ENCODE results near the gene CISH.

The CISH gene

GRCh38 chr3:50632450-50632849, 20.9 kb upstream of the CISH start:
- H3K27ac ChIP-seq (ENCODE audit: low read length, poor library complexity, severe bottlenecking), result no peak overlapping the region
- H2BK120ac ChIP-seq (ENCODE audit: low read depth, low read length), result no peak overlapping the region
- H3K18ac ChIP-seq (ENCODE audit: low read depth in 1 of 2, low read length in 2 of 2), result no peak overlapping the region
- no peak overlapping the region for H2BK12ac ChIP-seq (ENCODE audit: low read length in 2 of 2)
- H3K4ac ChIP-seq (ENCODE audit: low read depth in 1 of 2, low read length in 2 of 2), result peak overlapping the region in 1 of 2 experiments; percentile 9
- H3K4me2 ChIP-seq (ENCODE audit: low read length, poor library complexity, severe bottlenecking), result no peak overlapping the region
- no peak overlapping the region for H2BK15ac ChIP-seq (ENCODE audit: low read depth, poor library complexity, severe bottlenecking)
- H3K27me3 ChIP-seq (ENCODE audit: control insufficient read depth in 1 of 2, insufficient read depth in 1 of 2, low read length in 2 of 2), result no peaks in the 10 kb centered on the region
- H3K4me3 ChIP-seq (ENCODE audit: insufficient read depth in 1 of 2, low read depth in 1 of 2, low read length in 2 of 2), result no peak overlapping the region
- H3K79me1 ChIP-seq (replicated peaks; ENCODE audit: low read length, poor library complexity, severe bottlenecking), result peaks cover 44% of the 10 kb centered on the region
- H3K4me1 ChIP-seq (ENCODE audit: control insufficient read depth, insufficient read depth, low read depth, low read length), result peaks cover 20% of the 10 kb centered on the region
- peaks cover 0 to 6% of the 10 kb centered on the region in 2 experiments for H3K36me3 ChIP-seq (ENCODE audit: control insufficient read depth in 1 of 2, insufficient read depth in 2 of 2, low read depth in 1 of 2, low read length in 2 of 2)
- no peak overlapping the region for H3K14ac ChIP-seq (ENCODE audit: low read length in 2 of 2)
- WGBS, result 35% methylated on average over 5 of the region's 5 CpGs
- H2AFZ ChIP-seq (ENCODE audit: low read depth, low read length), result no peak overlapping the region
- peak overlapping the region; percentile 53 for H4K8ac ChIP-seq (ENCODE audit: low read length)
- no peak overlapping the region for H4K91ac ChIP-seq (ENCODE audit: low read length)
- H2BK5ac ChIP-seq (ENCODE audit: low read depth, low read length, poor library complexity, severe bottlenecking), result no peak overlapping the region
- peak overlapping the region; percentile 15 for H3K9ac ChIP-seq (ENCODE audit: low read length)
- no peak for DNase-seq
- H3K23ac ChIP-seq (ENCODE audit: low read length in 2 of 2), result no peak overlapping the region
- no peak overlapping the region for H2AK5ac ChIP-seq (ENCODE audit: low read length, severe bottlenecking)
- no peaks in the 10 kb centered on the region for H3K9me3 ChIP-seq (ENCODE audit: control insufficient read depth, low read length)

GRCh38 chr3:50630877-50631276, 19.3 kb upstream of the CISH start:
- no peaks in the 10 kb centered on the region for H3K27me3 ChIP-seq (ENCODE audit: control insufficient read depth in 1 of 2, insufficient read depth in 1 of 2, low read length in 2 of 2)
- no peak overlapping the region for H2BK12ac ChIP-seq (ENCODE audit: low read length in 2 of 2)
- no peak overlapping the region for H2AFZ ChIP-seq (ENCODE audit: low read depth, low read length)
- H3K27ac ChIP-seq (ENCODE audit: low read length, poor library complexity, severe bottlenecking), result no peak overlapping the region
- H3K79me1 ChIP-seq (replicated peaks; ENCODE audit: low read length, poor library complexity, severe bottlenecking), result peaks cover 48% of the 10 kb centered on the region
- H3K14ac ChIP-seq (ENCODE audit: low read length in 2 of 2), result no peak overlapping the region
- H3K36me3 ChIP-seq (ENCODE audit: control insufficient read depth in 1 of 2, insufficient read depth in 2 of 2, low read depth in 1 of 2, low read length in 2 of 2), result peaks cover 5 to 6% of the 10 kb centered on the region in 2 experiments
- no peak overlapping the region for H2BK120ac ChIP-seq (ENCODE audit: low read depth, low read length)
- peaks cover 24% of the 10 kb centered on the region for H3K4me1 ChIP-seq (ENCODE audit: control insufficient read depth, insufficient read depth, low read depth, low read length)
- no peak overlapping the region for H3K9ac ChIP-seq (ENCODE audit: low read length)
- H3K23ac ChIP-seq (ENCODE audit: low read length in 2 of 2), result no peak overlapping the region
- no peak overlapping the region for H2AK5ac ChIP-seq (ENCODE audit: low read length, severe bottlenecking)
- no peak for DNase-seq
- H2BK15ac ChIP-seq (ENCODE audit: low read depth, poor library complexity, severe bottlenecking), result no peak overlapping the region
- no peak overlapping the region for H3K4me2 ChIP-seq (ENCODE audit: low read length, poor library complexity, severe bottlenecking)
- WGBS, result 67% methylated on average over 4 of the region's 7 CpGs
- no peak overlapping the region for H2BK5ac ChIP-seq (ENCODE audit: low read depth, low read length, poor library complexity, severe bottlenecking)
- peak overlapping the region in 1 of 2 experiments; percentile 3 for H3K18ac ChIP-seq (ENCODE audit: low read depth in 1 of 2, low read length in 2 of 2)
- H4K91ac ChIP-seq (ENCODE audit: low read length), result no peak overlapping the region
- H3K9me3 ChIP-seq (ENCODE audit: control insufficient read depth, low read length), result no peaks in the 10 kb centered on the region
- H4K8ac ChIP-seq (ENCODE audit: low read length), result no peak overlapping the region
- H3K4me3 ChIP-seq (ENCODE audit: insufficient read depth in 1 of 2, low read depth in 1 of 2, low read length in 2 of 2), result no peak overlapping the region
- no peak overlapping the region for H3K4ac ChIP-seq (ENCODE audit: low read depth in 1 of 2, low read length in 2 of 2)

GRCh38 chr3:50630394-50630793, 18.8 kb upstream of the CISH start:
- H2BK15ac ChIP-seq (ENCODE audit: low read depth, poor library complexity, severe bottlenecking), result no peak overlapping the region
- H3K27ac ChIP-seq (ENCODE audit: low read length, poor library complexity, severe bottlenecking), result no peak overlapping the region
- no peak overlapping the region for H3K23ac ChIP-seq (ENCODE audit: low read length in 2 of 2)
- H3K18ac ChIP-seq (ENCODE audit: low read depth in 1 of 2, low read length in 2 of 2), result peak overlapping the region in 1 of 2 experiments; percentile 3
- no peak overlapping the region for H4K91ac ChIP-seq (ENCODE audit: low read length)
- peaks cover 28% of the 10 kb centered on the region for H3K4me1 ChIP-seq (ENCODE audit: control insufficient read depth, insufficient read depth, low read depth, low read length)
- no peak overlapping the region for H2AFZ ChIP-seq (ENCODE audit: low read depth, low read length)
- no peak overlapping the region for H3K4me2 ChIP-seq (ENCODE audit: low read length, poor library complexity, severe bottlenecking)
- no peak overlapping the region for H3K4me3 ChIP-seq (ENCODE audit: insufficient read depth in 1 of 2, low read depth in 1 of 2, low read length in 2 of 2)
- DNase-seq, result no peak
- no peak overlapping the region for H3K14ac ChIP-seq (ENCODE audit: low read length in 2 of 2)
- no peak overlapping the region for H2AK5ac ChIP-seq (ENCODE audit: low read length, severe bottlenecking)
- WGBS, result 98% methylated on average over 6 of the region's 6 CpGs
- H3K9ac ChIP-seq (ENCODE audit: low read length), result no peak overlapping the region
- H2BK12ac ChIP-seq (ENCODE audit: low read length in 2 of 2), result no peak overlapping the region
- H3K27me3 ChIP-seq (ENCODE audit: control insufficient read depth in 1 of 2, insufficient read depth in 1 of 2, low read length in 2 of 2), result no peaks in the 10 kb centered on the region
- H3K36me3 ChIP-seq (ENCODE audit: control insufficient read depth in 1 of 2, insufficient read depth in 2 of 2, low read depth in 1 of 2, low read length in 2 of 2), result peaks cover 5 to 6% of the 10 kb centered on the region in 2 experiments
- no peak overlapping the region for H4K8ac ChIP-seq (ENCODE audit: low read length)
- no peak overlapping the region for H2BK5ac ChIP-seq (ENCODE audit: low read depth, low read length, poor library complexity, severe bottlenecking)
- peaks cover 52% of the 10 kb centered on the region for H3K79me1 ChIP-seq (replicated peaks; ENCODE audit: low read length, poor library complexity, severe bottlenecking)
- no peak overlapping the region for H2BK120ac ChIP-seq (ENCODE audit: low read depth, low read length)
- no peaks in the 10 kb centered on the region for H3K9me3 ChIP-seq (ENCODE audit: control insufficient read depth, low read length)
- H3K4ac ChIP-seq (ENCODE audit: low read depth in 1 of 2, low read length in 2 of 2), result no peak overlapping the region

GRCh38 chr3:50628601-50629000, 17.0 kb upstream of the CISH start:
- no peak overlapping the region for H2BK5ac ChIP-seq (ENCODE audit: low read depth, low read length, poor library complexity, severe bottlenecking)
- WGBS, result 100% methylated on average over 3 of the region's 3 CpGs
- peaks cover 7 to 10% of the 10 kb centered on the region in 2 experiments for H3K36me3 ChIP-seq (ENCODE audit: control insufficient read depth in 1 of 2, insufficient read depth in 2 of 2, low read depth in 1 of 2, low read length in 2 of 2)
- H3K23ac ChIP-seq (ENCODE audit: low read length in 2 of 2), result no peak overlapping the region
- H2AK5ac ChIP-seq (ENCODE audit: low read length, severe bottlenecking), result no peak overlapping the region
- no peak for DNase-seq
- H3K9ac ChIP-seq (ENCODE audit: low read length), result peak overlapping the region; percentile 33
- H3K4ac ChIP-seq (ENCODE audit: low read depth in 1 of 2, low read length in 2 of 2), result no peak overlapping the region
- peak overlapping the region; percentile 21 for H2BK120ac ChIP-seq (ENCODE audit: low read depth, low read length)
- H3K18ac ChIP-seq (ENCODE audit: low read depth in 1 of 2, low read length in 2 of 2), result no peak overlapping the region
- H3K4me3 ChIP-seq (ENCODE audit: insufficient read depth in 1 of 2, low read depth in 1 of 2, low read length in 2 of 2), result no peak overlapping the region
- H3K4me1 ChIP-seq (ENCODE audit: control insufficient read depth, insufficient read depth, low read depth, low read length), result peaks cover 37% of the 10 kb centered on the region
- H2AFZ ChIP-seq (ENCODE audit: low read depth, low read length), result no peak overlapping the region
- peaks cover 52% of the 10 kb centered on the region for H3K79me1 ChIP-seq (replicated peaks; ENCODE audit: low read length, poor library complexity, severe bottlenecking)
- no peak overlapping the region for H2BK12ac ChIP-seq (ENCODE audit: low read length in 2 of 2)
- H3K14ac ChIP-seq (ENCODE audit: low read length in 2 of 2), result no peak overlapping the region
- no peak overlapping the region for H2BK15ac ChIP-seq (ENCODE audit: low read depth, poor library complexity, severe bottlenecking)
- peak overlapping the region; percentile 15 for H4K91ac ChIP-seq (ENCODE audit: low read length)
- no peak overlapping the region for H4K8ac ChIP-seq (ENCODE audit: low read length)
- H3K27ac ChIP-seq (ENCODE audit: low read length, poor library complexity, severe bottlenecking), result no peak overlapping the region
- H3K4me2 ChIP-seq (ENCODE audit: low read length, poor library complexity, severe bottlenecking), result no peak overlapping the region
- no peaks in the 10 kb centered on the region for H3K9me3 ChIP-seq (ENCODE audit: control insufficient read depth, low read length)
- H3K27me3 ChIP-seq (ENCODE audit: control insufficient read depth in 1 of 2, insufficient read depth in 1 of 2, low read length in 2 of 2), result no peaks in the 10 kb centered on the region

Data from mesenchymal stem cell (in vitro differentiated cells and primary cell).